Heart right ventricle (tissue), 16 donors: ENCODE data around the gene NADSYN1. TPM values are rescaled to one million over a fixed set of nuclear protein-coding genes. Genes with fewer than 3 reads are reported as not detected.
"Not testable (repeated sequence)": the region's sequence is repeated elsewhere in the genome, so short reads cannot be mapped to it uniquely, and the experiment has no call there.

ENCODE experiments used
- ATAC-seq, 8 donors: fragments of 200-7000 bp; cut with Tn5 transposase; one replicate each; pipeline ENCODE4 v1.9.1; 2020; ENCODE audit warnings: mild to moderate bottlenecking in 8 of 8, moderate library complexity in 8 of 8, moderate number of reproducible peaks in 1 of 8
- DNase-seq, 2 donors: peaks; one replicate each; pipeline ENCODE4 v3.0.0-alpha.2; 2020
- H3K27ac ChIP-seq, 10 donors: fragments of 200-600 bp; sonication (generic) in 2 of 10; one replicate each; pipeline versions ENCODE4 v1.5.0 to v1.8.0; 2020 to 2022; ENCODE audit warnings: mild to moderate bottlenecking in 3 of 10
- H3K27me3 ChIP-seq, 7 donors: fragments of 200-600 bp; one replicate each; pipeline ENCODE4 v1.8.0; 2021 to 2022; ENCODE audit warnings: mild to moderate bottlenecking in 2 of 7
- H3K36me3 ChIP-seq, 9 donors: fragments of 200-600 bp; sonication (generic) in 1 of 9; one replicate each; pipeline versions ENCODE4 v1.5.0 to v1.8.0; 2020 to 2022; ENCODE audit warnings: mild to moderate bottlenecking in 2 of 9
- H3K4me1 ChIP-seq, 9 donors: fragments of 200-600 bp; sonication (generic) in 1 of 9; one replicate each; pipeline versions ENCODE4 v1.5.0 to v1.8.0; 2020 to 2022; ENCODE audit warnings: mild to moderate bottlenecking in 4 of 9
- H3K4me3 ChIP-seq, 10 donors: fragments of 200-600 bp; sonication (generic) in 2 of 10; one replicate each; pipeline versions ENCODE4 v1.5.0 to v1.8.0; 2020 to 2022; ENCODE audit warnings: mild to moderate bottlenecking in 7 of 10, moderate library complexity in 2 of 10
- H3K9me3 ChIP-seq, 11 donors: fragments of 200-600 bp in 10 of 11; sonication (generic) in 2 of 11; one replicate each; pipeline versions ENCODE4 v1.5.0 to v1.8.0; 2013 to 2022; ENCODE audit warnings: mild to moderate bottlenecking in 2 of 11, control low read depth in 1 of 11, moderate library complexity in 1 of 11
- WGBS, 2 donors: extraction: QIAGEN DNeasy Blood & Tissue Kit; methylation state at CpG; one replicate each; pipeline ENCODE4 v1.1.7; 2013; ENCODE audit warnings: inconsistent platforms in 1 of 2; 5-methylcytosine and 5-hydroxymethylcytosine counted together
- intact Hi-C, 10 donors: fragments of 100-400 bp; cut with DNase I; formaldehyde crosslinking; loops; one replicate each; pipeline versions ENCODE4 v1.11.1 to v1.14.2; 2022
- polyA plus RNA-seq, 2 donors: library from polyadenylated mRNA; stranded (reverse); fragments of 200-250 nt; gene quantifications; one replicate each; pipeline ENCODE4 v1.2.3, GENCODE V29; 2013
- total RNA-seq, 10 donors: library from RNA; stranded (reverse); fragmentation: NEBNext Ultra II Directional in 3 of 10; extraction: Animal tissue kit (Norgen Biotek cat#: 25700) in 3 of 10; gene quantifications; one replicate each; pipeline versions ENCODE4 v1.2.1 to v1.2.4, GENCODE V29; 2021 to 2023
- TF ChIP-seq, protein P1 (sequence below), 9 donors: fragments of 200-600 bp; sonication (generic) in 2 of 9; IDR thresholded peaks; one replicate each; pipeline versions ENCODE4 v1.5.0 to v1.8.0; 2021 to 2022; ENCODE audit warnings: antibody characterized with exemption in 9 of 9, mild to moderate bottlenecking in 5 of 9, moderate library complexity in 1 of 9
- donor health status: Arrhythmogenic right ventricular cardiomyopathy.
- donor health status: ischemic (EF 13 %, LVEDD 7.1; RV severe dilation, severe dysfunction).
- donor health status: healthy with polysubstance abuse.
- donor health status: DM: no; HTN: yes; CAD: no.
- donor health status: DM: no; HTN: no; CAD: no.
- donor health status: ischemic (EF 25% LVEDD 6.9; RV normal size, moderate dysfunction).
- donor health status: ischemic (EF 25% LVEDD 5.7; RV mildly dilated, moderate dysfunction).
- donor health status: healthy.
- donor health status: DM: yes; HTN: yes; CAD: no.
- donor health status: Ischemic cardiomyopathy.
- donor health status: ischemic (EF 35%, LVEDD 5.7; RV mildly dilated, moderate dysfunction).
- donor health status: nonischemic (EF 11% LVEDD 7.7; RV severe dilation, severe dysfunction).
- donor health status: DM: yes; HTN: yes; CAD: no.
- donor health status: PGD.
- donor health status: ischemic (EF 29% LVEDD 5.4; RV normal size, mild dysfunction).
- donor health status: nonischemic (EF 23%, LVEDD 6.1; RV moderate dilation, normal function).

Gene NADSYN1
- total and polyA plus RNA-seq, 12 donors = 13.4 to 32.0 (median 16.9) TPM

DNA sequence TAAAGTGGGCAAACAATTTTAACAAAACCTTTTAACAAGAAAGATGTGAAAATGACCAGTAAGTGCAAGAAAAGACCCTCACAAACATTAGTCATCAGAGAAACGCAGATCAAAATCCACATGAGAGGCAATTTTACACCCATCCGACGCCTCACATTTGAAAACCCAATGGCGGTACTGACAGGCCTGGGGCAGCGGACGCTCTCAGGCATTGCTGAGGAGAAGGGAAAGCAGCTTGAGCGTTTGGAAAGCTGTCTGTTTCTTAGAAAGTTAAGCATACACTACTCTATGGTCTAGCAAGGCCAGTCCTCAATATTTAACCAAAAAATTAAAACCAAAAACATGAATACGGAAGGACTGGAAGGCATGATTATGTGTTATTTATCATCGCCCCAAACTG is 82.8 kb downstream of the NADSYN1 start:
- H3K4me3 ChIP-seq = no peak overlapping the region
- ATAC-seq (no peak), DNase-seq (no peak)
- no peaks in the 10 kb centered on the region for H3K4me1 ChIP-seq
- intact Hi-C loops = no loop called here
- TF ChIP-seq, protein P1, sequence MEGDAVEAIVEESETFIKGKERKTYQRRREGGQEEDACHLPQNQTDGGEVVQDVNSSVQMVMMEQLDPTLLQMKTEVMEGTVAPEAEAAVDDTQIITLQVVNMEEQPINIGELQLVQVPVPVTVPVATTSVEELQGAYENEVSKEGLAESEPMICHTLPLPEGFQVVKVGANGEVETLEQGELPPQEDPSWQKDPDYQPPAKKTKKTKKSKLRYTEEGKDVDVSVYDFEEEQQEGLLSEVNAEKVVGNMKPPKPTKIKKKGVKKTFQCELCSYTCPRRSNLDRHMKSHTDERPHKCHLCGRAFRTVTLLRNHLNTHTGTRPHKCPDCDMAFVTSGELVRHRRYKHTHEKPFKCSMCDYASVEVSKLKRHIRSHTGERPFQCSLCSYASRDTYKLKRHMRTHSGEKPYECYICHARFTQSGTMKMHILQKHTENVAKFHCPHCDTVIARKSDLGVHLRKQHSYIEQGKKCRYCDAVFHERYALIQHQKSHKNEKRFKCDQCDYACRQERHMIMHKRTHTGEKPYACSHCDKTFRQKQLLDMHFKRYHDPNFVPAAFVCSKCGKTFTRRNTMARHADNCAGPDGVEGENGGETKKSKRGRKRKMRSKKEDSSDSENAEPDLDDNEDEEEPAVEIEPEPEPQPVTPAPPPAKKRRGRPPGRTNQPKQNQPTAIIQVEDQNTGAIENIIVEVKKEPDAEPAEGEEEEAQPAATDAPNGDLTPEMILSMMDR (IDR thresholded peaks at IDR 0.05) = no peak
- no peaks in the 10 kb centered on the region for H3K27me3 ChIP-seq
- no peak overlapping the region for H3K27ac ChIP-seq
- H3K36me3 ChIP-seq = no peaks in the 10 kb centered on the region
- no peaks in the 10 kb centered on the region for H3K9me3 ChIP-seq
- 97% methylated on average over 9 of the region's 9 CpGs for WGBS, 2 donors

DNA sequence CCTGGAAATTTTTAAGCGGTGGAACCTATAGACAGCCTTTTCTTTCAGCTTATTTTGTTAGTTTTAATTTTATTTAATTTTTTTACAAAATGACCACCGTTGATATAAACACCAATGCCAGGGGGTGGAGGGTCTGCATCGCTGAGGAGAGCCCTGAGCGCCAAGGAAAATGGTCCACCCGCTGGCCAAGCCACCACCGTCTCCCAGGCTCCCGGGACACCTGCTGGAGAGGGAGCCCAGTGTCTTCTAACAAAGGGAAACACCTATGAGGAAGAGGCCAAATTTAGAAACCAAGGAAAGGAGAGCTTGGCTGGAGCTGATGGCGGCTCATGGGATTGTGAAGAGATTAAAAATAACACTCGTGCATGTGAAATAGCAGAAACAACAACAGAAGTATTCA is 84.5 kb downstream of the NADSYN1 start:
- no peak overlapping the region for H3K27ac ChIP-seq
- WGBS, 2 donors = 81% methylated on average over 9 of the region's 9 CpGs
- TF ChIP-seq, protein P1 (IDR thresholded peaks at IDR 0.05) = no peak
- no peaks in the 10 kb centered on the region for H3K4me1 ChIP-seq
- no peaks in the 10 kb centered on the region for H3K36me3 ChIP-seq
- peaks cover 0 to 4% (median 0%) of the 10 kb centered on the region in 11 donors for H3K9me3 ChIP-seq
- no peak overlapping the region for H3K4me3 ChIP-seq
- DNase-seq (no peak), ATAC-seq (no peak)
- H3K27me3 ChIP-seq = peaks cover 0 to 5% (median 0%) of the 10 kb centered on the region in 7 donors
- intact Hi-C loops = no loop called here

DNA sequence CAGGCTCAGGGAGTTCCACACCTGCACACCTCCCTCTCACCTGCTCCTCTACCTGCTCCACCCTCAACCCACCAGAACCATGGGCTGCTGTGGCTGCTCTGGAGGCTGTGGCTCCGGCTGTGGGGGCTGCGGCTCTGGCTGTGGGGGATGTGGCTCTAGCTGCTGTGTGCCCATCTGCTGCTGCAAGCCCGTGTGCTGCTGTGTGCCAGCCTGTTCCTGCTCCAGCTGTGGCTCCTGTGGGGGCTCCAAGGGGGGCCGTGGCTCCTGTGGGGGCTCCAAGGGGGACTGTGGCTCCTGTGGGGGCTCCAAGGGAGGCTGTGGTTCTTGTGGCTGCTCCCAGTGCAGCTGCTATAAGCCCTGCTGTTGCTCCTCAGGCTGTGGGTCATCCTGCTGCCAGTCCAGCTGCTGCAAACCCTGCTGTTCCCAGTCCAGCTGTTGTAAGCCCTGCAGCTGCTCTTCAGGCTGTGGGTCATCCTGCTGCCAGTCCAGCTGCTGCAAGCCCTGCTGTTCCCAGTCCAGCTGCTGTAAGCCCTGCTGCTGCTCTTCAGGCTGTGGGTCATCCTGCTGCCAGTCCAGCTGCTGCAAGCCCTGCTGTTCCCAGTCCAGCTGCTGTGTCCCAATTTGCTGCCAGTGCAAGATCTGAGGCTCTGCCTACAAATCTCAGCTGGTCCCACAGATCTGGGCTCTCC is 85.1 kb downstream of the NADSYN1 start, which contains the start of gene KRTAP5-8:
Gene KRTAP5-8, plus strand, starts transcription at position 49 of the 689 bp plus-strand sequence. Its CDS starts 31 bp downstream, at position 80.
- H3K27me3 ChIP-seq, ATAC-seq, H3K27ac ChIP-seq, intact Hi-C loops, H3K36me3 ChIP-seq, H3K4me1 ChIP-seq, H3K9me3 ChIP-seq, H3K4me3 ChIP-seq, DNase-seq: not testable (repeated sequence)
- WGBS, 2 donors = 64 to 68% methylated on average over 4 of the region's 4 CpGs

DNA sequence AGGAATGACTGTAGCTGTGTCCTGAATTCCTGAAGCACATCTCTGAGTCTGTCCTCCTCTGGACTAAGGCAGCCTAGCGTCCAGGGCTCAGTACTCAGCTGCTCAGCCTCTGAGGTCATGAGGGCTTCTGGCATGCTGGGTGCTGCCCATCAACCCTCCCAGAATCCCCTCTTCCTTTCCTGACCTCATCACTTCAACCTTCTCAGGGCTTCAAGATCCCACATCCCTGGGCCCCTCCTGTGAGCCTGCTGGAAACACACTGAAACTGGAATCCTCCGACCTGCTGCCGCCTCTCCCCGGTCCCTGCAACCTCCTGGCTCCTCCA is 85.6 kb downstream of the NADSYN1 start:
- Histone ChIP-seq H3K36me3 (no peaks in the 10 kb centered on the region), H3K4me3 (no peak overlapping the region), H3K27me3 (peaks cover 0 to 5% (median 0%) of the 10 kb centered on the region in 7 donors), H3K27ac (no peak overlapping the region), H3K4me1 (no peaks in the 10 kb centered on the region), H3K9me3 (peaks cover 0 to 4% (median 0%) of the 10 kb centered on the region in 11 donors)
- ATAC-seq (no peak), DNase-seq (no peak)
- intact Hi-C loops = no loop called here
- WGBS, 2 donors = 83 to 84% methylated on average over 4 of the region's 4 CpGs
- TF ChIP-seq, protein P1 (IDR thresholded peaks at IDR 0.05) = no peak

DNA sequence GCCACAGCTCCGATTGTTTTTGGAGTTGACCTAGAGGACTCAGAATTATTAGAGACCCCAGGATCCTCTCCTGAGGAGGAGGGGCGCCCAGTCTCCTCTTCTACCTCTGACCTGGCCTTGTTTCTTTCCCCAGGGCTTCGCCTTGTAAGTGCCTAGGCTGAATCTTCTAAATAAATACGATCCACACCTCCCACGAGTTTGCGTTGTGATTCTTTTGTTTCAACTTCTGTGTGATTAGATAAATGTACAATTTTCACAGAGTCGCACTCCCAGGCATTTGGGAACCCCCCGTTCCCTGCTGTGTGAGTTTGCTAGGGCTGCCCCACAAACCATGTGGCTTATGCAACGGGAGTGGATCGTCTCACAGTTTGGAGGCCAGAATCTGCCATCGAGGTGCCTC is 86.0 kb downstream of the NADSYN1 start:
- intact Hi-C loops = no loop called here
- peaks cover 0 to 5% (median 0%) of the 10 kb centered on the region in 7 donors for H3K27me3 ChIP-seq
- WGBS, 2 donors = 78 to 81% methylated on average over 11 of the region's 11 CpGs
- H3K36me3 ChIP-seq = no peaks in the 10 kb centered on the region
- H3K9me3 ChIP-seq = peaks cover 0 to 4% (median 0%) of the 10 kb centered on the region in 11 donors
- DNase-seq (no peak), ATAC-seq (no peak)
- H3K27ac ChIP-seq = no peak overlapping the region
- H3K4me3 ChIP-seq = no peak overlapping the region
- TF ChIP-seq, protein P1 (IDR thresholded peaks at IDR 0.05) = no peak
- H3K4me1 ChIP-seq = no peaks in the 10 kb centered on the region

DNA sequence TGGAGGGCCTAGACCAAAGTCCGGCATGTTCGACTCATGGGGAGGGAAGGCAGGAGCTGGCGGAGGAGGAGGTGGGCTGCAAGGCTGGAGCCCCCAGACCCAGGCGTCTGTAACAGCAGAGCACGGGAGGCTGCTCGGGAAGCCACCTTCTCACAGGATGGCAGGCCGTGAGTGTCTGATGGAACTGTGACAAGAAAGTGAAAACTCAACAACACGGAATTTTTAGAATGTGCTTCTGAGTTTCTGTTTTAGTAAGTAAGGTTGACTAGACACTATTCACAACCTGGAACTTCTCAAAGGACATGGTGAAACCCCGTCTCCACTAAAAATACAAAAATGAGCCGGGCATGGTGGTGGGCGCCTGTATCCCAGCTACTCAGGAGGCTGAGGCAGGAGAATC is 87.0 kb downstream of the NADSYN1 start:
- H3K27ac ChIP-seq, H3K27me3 ChIP-seq, intact Hi-C loops, H3K4me3 ChIP-seq, H3K9me3 ChIP-seq, DNase-seq, ATAC-seq, H3K36me3 ChIP-seq, H3K4me1 ChIP-seq: not testable (repeated sequence)
- WGBS, 2 donors = 93 to 99% methylated on average over 11 of the region's 11 CpGs

DNA sequence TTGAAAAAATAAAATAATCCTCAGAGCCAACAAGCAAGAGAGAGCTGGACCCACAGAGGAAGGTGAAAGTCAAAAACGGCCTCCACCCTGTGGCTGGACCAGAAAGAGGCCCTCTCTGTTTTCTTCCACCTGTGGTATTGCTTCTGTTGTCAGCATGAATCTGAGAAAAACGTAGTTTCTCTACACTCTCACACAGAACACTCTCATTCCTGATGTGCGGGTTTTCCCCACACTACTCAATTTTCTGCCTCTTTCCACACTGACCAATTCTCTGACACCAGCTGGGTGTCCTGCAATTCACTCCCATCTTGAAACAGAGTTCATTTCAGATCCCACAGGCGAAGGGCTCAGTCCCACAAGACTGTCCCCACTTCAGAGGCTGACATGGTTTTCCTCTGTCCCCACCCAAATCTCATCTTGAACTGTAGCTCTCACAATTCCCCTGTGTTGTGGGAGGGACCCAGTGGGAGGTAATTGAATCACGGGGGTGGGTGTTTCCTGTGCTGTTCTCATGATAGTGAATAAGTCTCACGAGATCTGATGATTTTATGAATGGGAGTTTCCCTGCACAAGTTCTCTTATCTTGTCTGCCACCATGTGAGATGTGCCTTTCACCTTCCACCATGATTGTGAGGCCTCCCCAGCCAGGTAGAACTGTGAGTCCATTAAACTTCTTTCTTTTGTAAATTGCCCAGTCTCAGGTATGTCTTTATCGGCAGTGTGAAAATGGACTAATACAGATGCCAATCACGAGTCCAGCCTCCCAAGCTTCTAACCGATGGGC is 87.7 kb downstream of the NADSYN1 start:
- H3K27me3 ChIP-seq, H3K27ac ChIP-seq, H3K4me3 ChIP-seq, H3K9me3 ChIP-seq, DNase-seq, H3K36me3 ChIP-seq, intact Hi-C loops, ATAC-seq, H3K4me1 ChIP-seq: not testable (repeated sequence)
- 84 to 87% methylated on average over 9 of the region's 9 CpGs for WGBS, 2 donors
